IgD-negative memory B cell (primary cell): ENCODE measurements around the gene RGPD8. TPM values are rescaled to one million over a fixed set of nuclear protein-coding genes. Genes with fewer than 3 reads are reported as not detected.
"Not testable (repeated sequence)": the region's sequence is repeated elsewhere in the genome, so short reads cannot be mapped to it uniquely, and the experiment has no call there.

Experiments
- H3K27ac Mint-ChIP-seq, 3 donors: one replicate each; pipeline ENCODE4 v1.8.0; 2020 to 2022; ENCODE audit warnings: mild to moderate bottlenecking in 3 of 3, mixed read lengths in 3 of 3, moderate library complexity in 1 of 3
- H3K27me3 Mint-ChIP-seq: one replicate; pipeline ENCODE4 v1.8.0; 2021; ENCODE audit warnings: mixed read lengths
- H3K36me3 Mint-ChIP-seq: one replicate; pipeline ENCODE4 v1.8.0; 2020; ENCODE audit warnings: mild to moderate bottlenecking, mixed read lengths
- H3K4me1 Mint-ChIP-seq, 3 donors: one replicate each; pipeline ENCODE4 v1.8.0; 2020 to 2022; ENCODE audit warnings: mixed read lengths in 3 of 3, mild to moderate bottlenecking in 1 of 3
- H3K4me3 Mint-ChIP-seq, 4 donors: one replicate each; pipeline ENCODE4 v1.8.0; 2020 to 2022; ENCODE audit warnings: mild to moderate bottlenecking in 4 of 4, mixed read lengths in 4 of 4, moderate library complexity in 3 of 4
- H3K9me3 Mint-ChIP-seq, 3 donors: one replicate each; pipeline ENCODE4 v1.8.0; 2020 to 2021; ENCODE audit warnings: mixed read lengths in 3 of 3, mild to moderate bottlenecking in 1 of 3
- polyA plus RNA-seq: library from polyadenylated mRNA; unstranded; fragments of 300-500 nt; fragmentation: Illumina TruSeq; gene quantifications from one replicate; pipeline ENCODE4 v1.2.3, GENCODE V29; 2021

The RGPD8 gene
- polyA plus RNA-seq, 1 donor from 2014 or later, result 3.8 TPM

DNA sequence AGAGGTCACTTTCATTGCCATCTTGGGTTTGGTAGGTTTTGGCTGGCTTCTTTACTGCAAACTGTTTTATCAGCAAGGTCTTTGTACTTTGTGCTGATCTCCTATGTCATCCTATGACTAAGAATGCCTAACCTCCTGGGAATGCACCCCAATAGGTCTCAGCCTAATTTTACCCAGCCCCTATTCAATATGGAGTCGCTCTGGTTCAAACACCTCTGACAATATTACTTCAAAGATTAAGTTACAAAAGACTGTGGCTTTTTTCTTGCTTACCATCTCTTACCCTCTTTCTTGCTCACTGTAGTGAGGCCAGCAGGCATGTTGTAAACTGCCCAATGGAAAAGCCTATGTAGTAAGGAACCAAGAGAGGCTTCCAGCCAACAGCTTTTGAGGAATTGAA is 17.9 kb upstream of the RGPD8 start:
- Mint-ChIP-seq H3K36me3 (peaks cover 3% of the 10 kb centered on the region), H3K27me3 (peaks cover 3% of the 10 kb centered on the region), H3K27ac (no peak overlapping the region), H3K9me3 (peaks cover 0 to 4% (median 4%) of the 10 kb centered on the region in 3 donors), H3K4me3 (no peak overlapping the region), H3K4me1 (no peaks in the 10 kb centered on the region)

- no peaks in the 10 kb centered on the region for H3K4me1 Mint-ChIP-seq
- H3K36me3 Mint-ChIP-seq, result no peaks in the 10 kb centered on the region
- H3K9me3 Mint-ChIP-seq, result peaks cover 0 to 4% (median 4%) of the 10 kb centered on the region in 3 donors
- H3K27ac Mint-ChIP-seq, result no peak overlapping the region
- no peaks in the 10 kb centered on the region for H3K27me3 Mint-ChIP-seq
- no peak overlapping the region for H3K4me3 Mint-ChIP-seq
These were observed 16.4 kb upstream of the RGPD8 start for GRCh38 chr2:112449854-112450253.

- H3K4me1 Mint-ChIP-seq, H3K9me3 Mint-ChIP-seq, H3K27ac Mint-ChIP-seq, H3K36me3 Mint-ChIP-seq, H3K27me3 Mint-ChIP-seq, H3K4me3 Mint-ChIP-seq: not testable (repeated sequence)
These were observed 10.8 kb upstream of the RGPD8 start for GRCh38 chr2:112444256-112444655.

DNA sequence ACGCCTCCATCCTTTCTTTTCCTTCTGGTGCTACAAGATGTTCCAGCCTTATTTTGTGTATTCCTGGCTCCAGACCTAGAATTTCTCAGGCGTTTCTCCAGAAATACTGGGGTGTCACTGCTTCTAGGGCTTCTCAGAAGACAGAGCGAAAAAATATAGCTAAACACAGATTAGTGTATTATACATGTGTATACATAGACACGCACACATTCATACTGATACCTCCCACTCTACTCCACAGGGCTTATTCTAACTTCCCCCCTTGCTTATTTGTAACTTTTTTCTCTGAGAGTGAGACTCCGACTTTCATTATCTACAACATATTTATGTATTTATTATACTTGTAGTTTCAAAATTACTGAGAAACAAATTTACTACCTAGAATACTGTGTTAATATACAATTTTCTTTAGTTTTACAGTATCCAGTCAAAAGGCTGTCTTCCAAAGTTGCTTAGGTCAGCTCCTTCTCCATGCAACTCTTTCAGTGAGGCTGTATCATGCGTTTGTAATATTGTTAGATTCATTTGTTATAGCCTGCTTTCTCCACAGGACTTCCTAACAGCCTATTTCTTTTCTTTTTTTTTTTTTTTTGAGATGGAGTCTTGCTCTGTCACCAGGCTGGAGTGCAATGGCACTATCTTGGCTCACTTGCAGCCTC is 5.3 kb upstream of the RGPD8 start:
- not testable (repeated sequence) for H3K27ac Mint-ChIP-seq, H3K4me3 Mint-ChIP-seq, H3K4me1 Mint-ChIP-seq, H3K36me3 Mint-ChIP-seq, H3K9me3 Mint-ChIP-seq
- H3K27me3 Mint-ChIP-seq, result peaks cover 19% of the 10 kb centered on the region

DNA sequence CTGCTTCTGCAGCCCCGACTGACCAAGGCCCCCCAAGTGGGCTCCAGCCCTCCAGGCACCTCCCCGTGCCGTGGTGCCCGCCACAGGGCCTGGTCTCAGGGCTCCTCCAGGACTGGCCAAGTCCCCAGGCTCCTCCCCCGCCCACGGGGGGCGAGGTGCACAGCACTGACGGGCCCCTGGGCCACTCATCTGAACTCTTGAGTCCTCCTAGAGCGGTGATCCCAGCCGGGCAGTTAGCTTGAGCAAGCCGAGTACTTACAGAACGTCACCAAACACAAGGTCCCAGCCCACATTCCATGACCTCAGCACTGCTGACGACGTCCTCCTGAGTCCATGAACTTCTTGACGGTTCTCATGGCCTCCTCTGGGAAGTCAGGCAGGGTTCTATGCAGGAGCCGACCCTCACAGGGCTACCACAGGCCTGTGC is 4.0 kb upstream of the RGPD8 start:
- H3K9me3 Mint-ChIP-seq, H3K4me1 Mint-ChIP-seq, H3K36me3 Mint-ChIP-seq, H3K27ac Mint-ChIP-seq, H3K4me3 Mint-ChIP-seq: not testable (repeated sequence)
- H3K27me3 Mint-ChIP-seq, result peaks cover 21% of the 10 kb centered on the region

GRCh38 chr2:112436993-112437392 is 3.5 kb upstream of the RGPD8 start:
- H3K27ac Mint-ChIP-seq, H3K4me3 Mint-ChIP-seq, H3K36me3 Mint-ChIP-seq, H3K4me1 Mint-ChIP-seq, H3K9me3 Mint-ChIP-seq: not testable (repeated sequence)
- H3K27me3 Mint-ChIP-seq, result peaks cover 21% of the 10 kb centered on the region

DNA sequence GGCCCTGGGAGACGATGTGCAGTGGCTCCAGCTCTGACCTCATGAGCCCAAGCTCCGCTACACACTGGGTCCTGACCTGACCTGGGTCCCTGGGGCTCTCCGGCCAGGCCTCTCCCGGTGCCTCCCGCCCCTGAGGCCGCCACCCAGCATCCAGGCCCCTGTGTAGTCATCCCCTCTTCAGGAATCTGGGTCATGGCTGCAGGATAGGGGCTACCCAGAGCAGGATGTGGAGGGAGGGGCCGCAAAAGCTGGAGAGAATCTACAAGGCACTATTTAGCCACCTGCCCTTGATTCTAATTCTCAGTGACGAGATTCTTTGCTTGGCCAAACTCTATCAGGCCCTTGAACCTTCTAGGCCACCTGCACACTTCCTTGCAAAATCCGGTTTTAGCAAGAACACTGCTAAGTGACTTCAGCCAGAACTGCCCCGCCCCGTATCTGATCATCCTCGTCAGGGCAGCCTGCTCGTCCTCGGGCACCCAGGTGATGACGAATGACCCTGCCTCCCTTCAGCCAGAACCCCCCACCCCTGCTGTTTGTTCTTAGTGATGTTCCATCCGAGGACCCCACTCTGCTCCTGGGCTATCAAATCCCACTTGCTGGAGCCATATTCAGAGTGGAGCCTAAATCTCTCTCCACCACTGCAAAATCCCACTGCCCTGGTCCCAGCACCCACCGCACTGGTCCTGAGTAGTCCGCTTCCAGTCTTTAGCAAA is 2.4 kb upstream of the RGPD8 start:
- not testable (repeated sequence) for H3K4me3 Mint-ChIP-seq, H3K9me3 Mint-ChIP-seq, H3K36me3 Mint-ChIP-seq
- Mint-ChIP-seq H3K27ac (peak overlapping the region in 1 of 3 donors; percentile 50), H3K27me3 (peaks cover 21% of the 10 kb centered on the region), H3K4me1 (peaks cover 4 to 11% (median 7%) of the 10 kb centered on the region in 3 donors)

DNA sequence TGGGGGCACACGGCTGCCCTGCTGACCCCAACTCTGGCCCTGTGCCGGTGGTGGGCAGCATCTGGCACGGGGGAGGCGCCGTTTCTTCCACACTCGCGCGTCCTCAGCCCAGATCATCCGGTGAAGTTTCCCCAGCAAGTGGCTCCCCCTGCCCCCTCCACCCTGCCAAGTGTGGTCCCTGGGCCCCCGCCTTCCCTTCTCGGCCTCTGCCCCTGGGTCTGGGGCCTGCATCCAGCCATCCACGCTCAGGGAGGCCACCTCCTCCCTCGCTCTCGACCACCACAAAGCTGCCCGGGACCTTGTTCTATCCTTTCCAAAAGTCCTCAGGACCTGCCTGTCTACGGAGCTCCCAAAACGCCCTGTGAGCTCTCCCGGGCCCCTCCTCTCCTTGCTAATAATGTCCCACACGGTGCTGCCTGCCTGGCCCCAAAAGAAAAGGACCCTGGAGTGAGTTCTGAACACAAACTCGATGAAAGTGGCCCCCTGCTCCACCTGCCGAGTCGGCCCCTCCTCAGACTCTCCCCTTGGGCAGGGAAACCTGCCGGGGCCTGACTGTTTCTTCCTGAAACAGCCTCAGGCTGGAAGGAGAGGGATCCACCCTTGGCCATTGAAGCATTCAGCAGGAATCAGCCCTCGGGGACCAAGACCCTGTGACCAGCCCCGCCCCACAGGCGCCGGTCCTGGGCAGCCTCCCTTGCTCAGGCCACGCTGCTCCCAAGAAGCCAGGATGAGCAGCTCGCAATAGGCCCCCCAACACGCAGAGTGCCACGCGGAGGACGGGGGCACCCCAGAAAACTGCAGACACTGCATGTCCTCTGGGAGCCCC is 1.7 kb upstream of the RGPD8 start:
- not testable (repeated sequence) for H3K4me3 Mint-ChIP-seq, H3K27ac Mint-ChIP-seq

DNA sequence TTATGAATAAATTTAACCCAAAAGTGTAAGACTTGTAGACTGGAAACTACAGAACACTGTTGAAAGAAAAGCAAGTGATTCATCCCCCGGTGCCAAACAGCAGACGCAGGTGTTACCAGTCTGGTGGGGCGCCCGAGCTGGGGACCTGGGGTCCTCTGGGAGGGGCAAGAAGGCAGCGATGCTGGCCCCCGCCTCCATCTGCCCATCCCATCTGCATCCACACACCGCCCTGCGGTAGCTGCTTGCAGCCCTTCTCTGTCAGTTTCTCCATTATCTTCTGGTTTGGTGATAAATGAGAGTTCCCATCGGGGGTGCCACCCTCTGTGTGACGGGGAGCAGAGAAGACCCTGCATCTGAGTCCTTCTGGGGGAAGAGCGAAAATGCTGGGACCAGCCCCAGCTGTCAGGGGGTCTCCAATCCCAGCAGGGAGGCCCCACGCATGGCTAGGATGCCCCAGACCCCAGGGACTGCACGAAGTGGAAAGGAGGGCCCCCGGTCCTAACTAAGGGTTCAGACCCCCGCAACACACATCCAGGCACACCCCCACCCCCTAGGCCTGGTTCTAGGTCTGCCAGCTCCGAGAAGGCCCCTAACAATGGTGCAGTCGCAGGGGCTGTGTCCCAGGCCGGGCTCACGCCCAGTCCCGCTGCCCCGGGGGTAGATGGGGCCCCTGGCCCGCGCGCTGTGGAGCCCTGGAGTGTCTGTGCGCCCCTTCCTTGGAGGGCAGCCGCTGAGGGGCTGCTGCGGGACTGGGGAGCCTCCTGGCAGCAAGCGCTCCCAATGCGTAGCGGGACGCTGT is 686 bp upstream of the RGPD8 start:
- peak overlapping the region in 1 of 4 donors; percentile 72 for H3K4me3 Mint-ChIP-seq
- H3K27me3 Mint-ChIP-seq, result peaks cover 17% of the 10 kb centered on the region
- no peaks in the 10 kb centered on the region for H3K9me3 Mint-ChIP-seq
- peaks cover 6 to 11% (median 7%) of the 10 kb centered on the region in 3 donors for H3K4me1 Mint-ChIP-seq
- peaks cover 5% of the 10 kb centered on the region for H3K36me3 Mint-ChIP-seq
- peak overlapping the region in 1 of 3 donors; percentile 3 for H3K27ac Mint-ChIP-seq

More for the DNA sequence above, 1.7 kb upstream of the RGPD8 start:
- not testable (repeated sequence) for H3K9me3 Mint-ChIP-seq, H3K36me3 Mint-ChIP-seq
- peaks cover 20% of the 10 kb centered on the region for H3K27me3 Mint-ChIP-seq
- H3K4me1 Mint-ChIP-seq, result peaks cover 6 to 11% (median 7%) of the 10 kb centered on the region in 3 donors

GRCh38 chr2:112432735-112433479 is 538 bp downstream of the RGPD8 start:
- H3K4me1 Mint-ChIP-seq, result peaks cover 6 to 11% (median 7%) of the 10 kb centered on the region in 3 donors
- H3K36me3 Mint-ChIP-seq, result not testable (repeated sequence)

DNA sequence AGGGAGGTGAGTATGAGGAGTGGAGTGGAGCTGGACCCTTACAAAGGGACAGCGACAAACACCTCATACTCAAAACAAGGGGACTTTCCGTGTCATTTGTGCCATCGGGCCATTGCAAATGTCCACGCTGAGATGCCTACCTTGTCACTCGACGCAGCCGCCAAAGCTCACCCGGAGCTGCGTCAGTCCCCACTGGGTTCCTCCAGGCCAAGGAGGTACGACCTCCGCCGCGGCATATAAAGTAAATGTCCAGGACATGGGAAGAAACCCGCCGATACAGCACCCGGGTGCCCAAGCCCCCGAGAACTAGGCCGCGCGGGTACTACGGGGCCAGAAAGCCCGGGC is 1.1 kb downstream of the RGPD8 start:
- Mint-ChIP-seq H3K4me3 (peak overlapping the region; percentile 79 to 90 (median 86)), H3K27ac (peak overlapping the region in 1 of 3 donors; percentile 75), H3K4me1 (peaks cover 6 to 11% (median 7%) of the 10 kb centered on the region in 3 donors)
- H3K27me3 Mint-ChIP-seq, H3K9me3 Mint-ChIP-seq, H3K36me3 Mint-ChIP-seq: not testable (repeated sequence)

More at GRCh38 chr2:112432735-112433479, 538 bp downstream of the RGPD8 start:
- H3K27me3 Mint-ChIP-seq, H3K9me3 Mint-ChIP-seq: not testable (repeated sequence)
- peak overlapping the region; percentile 79 to 90 (median 86) for H3K4me3 Mint-ChIP-seq
- peak overlapping the region in 2 of 3 donors; percentile 73 to 75 for H3K27ac Mint-ChIP-seq

DNA sequence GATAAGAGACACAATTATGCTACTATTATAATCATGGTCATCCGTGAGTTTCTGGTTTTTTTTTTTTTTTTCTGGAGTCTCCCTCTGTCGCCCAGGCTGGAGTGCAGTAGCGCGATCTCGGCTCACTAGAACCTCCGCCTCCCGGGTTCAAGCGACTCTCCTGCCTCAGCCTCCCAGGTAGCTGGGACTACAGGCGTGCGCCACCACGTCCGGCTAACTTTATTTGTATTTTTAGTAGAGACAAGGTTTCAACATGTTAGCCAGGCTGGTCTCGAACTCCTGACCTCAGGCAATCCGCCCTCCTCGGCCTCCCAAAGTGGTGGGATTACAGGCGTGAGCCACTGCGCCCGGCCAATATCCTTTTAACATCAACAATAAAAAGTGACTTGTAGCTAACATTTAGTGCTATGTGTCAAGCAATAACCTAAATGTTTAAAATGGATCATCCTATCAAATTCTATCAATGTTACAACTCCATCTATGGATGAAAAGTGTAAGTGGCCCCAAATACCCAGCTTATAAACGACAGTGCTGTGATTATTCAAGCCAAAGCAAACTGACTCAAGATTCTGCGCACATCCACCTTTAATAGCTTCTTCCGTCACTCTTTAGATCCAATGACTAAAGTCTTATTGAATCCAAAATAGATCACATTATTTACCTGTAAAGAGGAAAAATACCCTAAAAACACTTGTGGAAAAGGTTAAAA is 1.7 kb downstream of the RGPD8 start:
- Mint-ChIP-seq H3K4me3 (peak overlapping the region; percentile 79 to 90 (median 86)), H3K4me1 (peaks cover 6 to 11% (median 7%) of the 10 kb centered on the region in 3 donors), H3K27ac (peak overlapping the region in 2 of 3 donors; percentile 29 to 75)
- H3K9me3 Mint-ChIP-seq, H3K27me3 Mint-ChIP-seq, H3K36me3 Mint-ChIP-seq: not testable (repeated sequence)

- H3K36me3 Mint-ChIP-seq, H3K27ac Mint-ChIP-seq, H3K4me1 Mint-ChIP-seq, H3K9me3 Mint-ChIP-seq, H3K4me3 Mint-ChIP-seq, H3K27me3 Mint-ChIP-seq: not testable (repeated sequence)
These were observed 8.9 kb downstream of the RGPD8 start for GRCh38 chr2:112424553-112424952.

GRCh38 chr2:112416860-112417259 is 16.6 kb downstream of the RGPD8 start:
- not testable (repeated sequence) for H3K4me3 Mint-ChIP-seq, H3K27me3 Mint-ChIP-seq, H3K27ac Mint-ChIP-seq, H3K4me1 Mint-ChIP-seq, H3K9me3 Mint-ChIP-seq, H3K36me3 Mint-ChIP-seq
